ENCODE measurements around the gene TET3. TPM values are rescaled to one million over a fixed set of nuclear protein-coding genes. Genes with fewer than 3 reads are reported as not detected.

Gene TET3
- total RNA-seq, 1 donor = 8.0 TPM

- Histone ChIP-seq H3K27me3 (ENCODE audit: insufficient read depth, low read length) (no peaks in the 10 kb centered on the region), H3K4me2 (ENCODE audit: insufficient read depth, low read length) (no peak overlapping the region), H2AFZ (ENCODE audit: low read length) (no peak overlapping the region), H3K9me3 (ENCODE audit: low read depth, low read length) (no peaks in the 10 kb centered on the region), H3K4me1 (ENCODE audit: insufficient read depth, low read length) (peaks cover 4% of the 10 kb centered on the region), H4K20me1 (ENCODE audit: insufficient read depth, low read length) (peaks cover 33% of the 10 kb centered on the region), H3K27ac (ENCODE audit: low read depth, low read length) (no peak overlapping the region), H3K36me3 (ENCODE audit: insufficient read depth, low read length) (no peaks in the 10 kb centered on the region), H3K4me3 (ENCODE audit: insufficient read depth, low read length) (no peak overlapping the region), H3K79me2 (ENCODE audit: insufficient read depth, low read length) (peaks cover 27% of the 10 kb centered on the region)
- no peak for TF ChIP-seq CTCF (IDR thresholded peaks at IDR 0.05; ENCODE audit: extremely low read depth, low read depth, low read length)
- no peak for DNase-seq (ENCODE audit: insufficient read length, low spot score, missing footprints)
Observed at GRCh38 chr2:74028290-74028689, 43.6 kb downstream of the TET3 start.

GRCh38 chr2:74028741-74029140 is 44.0 kb downstream of the TET3 start:
- Histone ChIP-seq H4K20me1 (ENCODE audit: insufficient read depth, low read length) (peaks cover 34% of the 10 kb centered on the region), H3K36me3 (ENCODE audit: insufficient read depth, low read length) (no peaks in the 10 kb centered on the region), H3K9me3 (ENCODE audit: low read depth, low read length) (no peaks in the 10 kb centered on the region), H3K27me3 (ENCODE audit: insufficient read depth, low read length) (no peaks in the 10 kb centered on the region), H3K4me1 (ENCODE audit: insufficient read depth, low read length) (peaks cover 4% of the 10 kb centered on the region), H2AFZ (ENCODE audit: low read length) (no peak overlapping the region), H3K4me2 (ENCODE audit: insufficient read depth, low read length) (no peak overlapping the region), H3K27ac (ENCODE audit: low read depth, low read length) (no peak overlapping the region), H3K4me3 (ENCODE audit: insufficient read depth, low read length) (no peak overlapping the region), H3K79me2 (ENCODE audit: insufficient read depth, low read length) (peaks cover 29% of the 10 kb centered on the region)
- no peak for TF ChIP-seq CTCF (IDR thresholded peaks at IDR 0.05; ENCODE audit: extremely low read depth, low read depth, low read length)
- DNase-seq (ENCODE audit: insufficient read length, low spot score, missing footprints) = no peak

DNA sequence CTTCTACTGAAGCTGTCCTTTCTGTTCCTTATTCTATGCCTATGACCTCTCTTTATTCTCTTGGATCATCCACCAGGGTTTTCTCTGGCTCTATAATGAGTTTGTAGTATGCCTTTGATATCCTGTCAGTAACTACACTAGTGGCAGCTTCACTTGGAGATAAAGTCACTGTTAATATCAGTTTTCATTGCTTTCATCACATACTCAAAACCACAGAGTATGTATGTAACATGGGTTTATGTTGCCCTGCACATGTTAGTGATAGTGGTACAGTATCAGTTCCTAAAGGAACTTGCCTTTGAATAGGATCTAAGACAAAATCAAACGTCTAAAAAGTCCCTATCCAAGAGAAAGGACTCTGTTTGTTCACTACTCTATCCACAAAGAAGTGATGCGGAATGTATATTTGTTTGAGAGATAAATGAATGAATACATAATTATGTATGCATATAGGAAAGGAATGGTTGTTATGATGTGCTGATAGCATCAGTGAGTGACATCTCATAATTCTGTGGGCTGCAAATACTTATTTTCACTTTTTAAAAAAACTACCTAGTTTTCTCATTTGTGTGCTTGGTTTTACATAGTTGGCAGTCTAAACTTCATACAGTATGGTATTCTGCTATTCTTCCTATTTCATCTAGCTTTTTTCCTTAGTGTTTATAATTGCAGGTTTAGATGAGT is 45.1 kb downstream of the TET3 start:
- no peak for DNase-seq (ENCODE audit: insufficient read length, low spot score, missing footprints)
- Histone ChIP-seq H3K27ac (ENCODE audit: low read depth, low read length) (no peak overlapping the region), H3K4me1 (ENCODE audit: insufficient read depth, low read length) (peaks cover 4% of the 10 kb centered on the region), H3K79me2 (ENCODE audit: insufficient read depth, low read length) (peaks cover 29% of the 10 kb centered on the region), H3K4me3 (ENCODE audit: insufficient read depth, low read length) (no peak overlapping the region), H2AFZ (ENCODE audit: low read length) (no peak overlapping the region), H3K36me3 (ENCODE audit: insufficient read depth, low read length) (no peaks in the 10 kb centered on the region), H3K4me2 (ENCODE audit: insufficient read depth, low read length) (no peak overlapping the region), H3K27me3 (ENCODE audit: insufficient read depth, low read length) (no peaks in the 10 kb centered on the region), H3K9me3 (ENCODE audit: low read depth, low read length) (no peaks in the 10 kb centered on the region), H4K20me1 (ENCODE audit: insufficient read depth, low read length) (peaks cover 31% of the 10 kb centered on the region)
- TF ChIP-seq CTCF (IDR thresholded peaks at IDR 0.05; ENCODE audit: extremely low read depth, low read depth, low read length) = no peak

DNA sequence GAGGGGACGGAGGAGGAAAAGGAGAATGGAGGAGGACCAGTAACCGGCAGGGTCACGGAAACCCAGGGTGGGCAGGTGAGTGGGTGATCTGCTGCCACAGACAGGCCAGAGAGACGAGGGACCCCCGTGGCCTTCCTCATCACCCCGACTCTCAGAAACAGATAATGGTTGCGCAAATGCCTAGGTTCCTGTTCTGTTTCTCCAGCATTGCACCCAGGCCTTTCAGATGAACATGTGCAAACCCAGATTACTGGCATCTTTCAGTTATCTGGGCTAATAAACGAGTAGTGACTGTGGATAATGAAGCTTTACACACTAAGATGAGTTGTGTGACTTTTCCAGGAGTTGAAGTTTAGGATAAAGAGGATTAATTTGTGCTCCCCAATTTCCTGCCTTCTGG is 46.5 kb downstream of the TET3 start:
- no peak for DNase-seq (ENCODE audit: insufficient read length, low spot score, missing footprints)
- Histone ChIP-seq H2AFZ (ENCODE audit: low read length) (no peak overlapping the region), H3K27ac (ENCODE audit: low read depth, low read length) (no peak overlapping the region), H3K27me3 (ENCODE audit: insufficient read depth, low read length) (no peaks in the 10 kb centered on the region), H3K4me3 (ENCODE audit: insufficient read depth, low read length) (no peak overlapping the region), H3K36me3 (ENCODE audit: insufficient read depth, low read length) (no peaks in the 10 kb centered on the region), H3K9me3 (ENCODE audit: low read depth, low read length) (no peaks in the 10 kb centered on the region), H3K4me2 (ENCODE audit: insufficient read depth, low read length) (no peak overlapping the region), H3K79me2 (ENCODE audit: insufficient read depth, low read length) (peaks cover 29% of the 10 kb centered on the region), H4K20me1 (ENCODE audit: insufficient read depth, low read length) (peaks cover 34% of the 10 kb centered on the region), H3K4me1 (ENCODE audit: insufficient read depth, low read length) (peaks cover 4% of the 10 kb centered on the region)
- TF ChIP-seq CTCF (IDR thresholded peaks at IDR 0.05; ENCODE audit: extremely low read depth, low read depth, low read length) = no peak
